OCI-LY7 (cell line): ENCODE data around the gene SLC35F1. TPM values are rescaled to one million over a fixed set of nuclear protein-coding genes. Genes with fewer than 3 reads are reported as not detected.

Source experiments
- BruUV-seq: library from RNA; stranded (reverse); fragments of 400-500 nt; replicated peaks from 2 replicates; lab custom pipeline; 2021; lab: Mats Ljungman, UMichigan
- CTCF ChIA-PET: fragments of 300-600 bp; sonication (Branson Sonifier 250); formaldehyde crosslinking; loops from one replicate; lab custom pipeline; 2022; ENCODE audit warnings: antibody characterized with exemption; ENCODE audit not compliant: unreplicated experiment; lab: Charles Lee
- POLR2A ChIA-PET: fragments of 300-600 bp; sonication (Branson Sonifier 250); formaldehyde crosslinking; loops from one replicate; lab custom pipeline; 2022; ENCODE audit warnings: antibody characterized with exemption; lab: Charles Lee
- DNase-seq: peaks from one replicate; pipeline ENCODE4 v3.0.0-alpha.2; 2015; ENCODE audit warnings: low spot score
- H2AFZ ChIP-seq: fragments of 200-600 bp; sonication (generic), shearing (Covaris generic); 2 replicates; pipeline ENCODE4 v1.6.1; 2014; ENCODE audit warnings: mild to moderate bottlenecking, antibody characterized with exemption, low read length, moderate library complexity
- H3K27ac ChIP-seq: fragments of 200-600 bp; sonication (generic); 2 replicates; pipeline ENCODE4 v1.5.1; 2014; ENCODE audit warnings: mixed run types, low read depth, mild to moderate bottlenecking, moderate library complexity, low read length, inconsistent platforms; ENCODE audit not compliant: poor library complexity, severe bottlenecking
- H3K36me3 ChIP-seq: fragments of 200-600 bp; sonication (generic); 2 replicates; pipeline ENCODE4 v1.6.1; 2014; ENCODE audit warnings: mild to moderate bottlenecking, antibody characterized with exemption, low read length, moderate library complexity, mixed read lengths; ENCODE audit not compliant: insufficient read depth
- H3K4me1 ChIP-seq: fragments of 200-600 bp; sonication (generic); 2 replicates; pipeline ENCODE4 v1.5.1; 2014; ENCODE audit warnings: mild to moderate bottlenecking, low read length; ENCODE audit not compliant: insufficient read depth, poor library complexity, severe bottlenecking
- H3K4me2 ChIP-seq: fragments of 200-600 bp; sonication (generic); 2 replicates; pipeline ENCODE4 v1.6.1; 2014; ENCODE audit warnings: mild to moderate bottlenecking, low read length
- H3K4me3 ChIP-seq: fragments of 200-600 bp; sonication (generic); 2 replicates; pipeline ENCODE4 v1.5.1; 2014; ENCODE audit warnings: mild to moderate bottlenecking, low read depth, low read length; ENCODE audit not compliant: poor library complexity, severe bottlenecking
- H3K79me2 ChIP-seq: fragments of 200-600 bp; sonication (generic); 2 replicates; pipeline ENCODE4 v1.6.1; 2016; ENCODE audit warnings: low read depth, mild to moderate bottlenecking, low read length, moderate library complexity, mixed read lengths; ENCODE audit not compliant: insufficient read depth
- H3K9me2 ChIP-seq: fragments of 200-600 bp; sonication (generic); 2 replicates; pipeline ENCODE4 v1.6.1; 2016; ENCODE audit warnings: mild to moderate bottlenecking, low read length, mixed read lengths; ENCODE audit not compliant: insufficient read depth
- H3K9me3 ChIP-seq: fragments of 200-600 bp; sonication (generic); 2 replicates; pipeline ENCODE4 v1.6.1; 2014; ENCODE audit warnings: mild to moderate bottlenecking, mixed run types, low read length, mixed read lengths
- H4K20me1 ChIP-seq: fragments of 200-600 bp; sonication (generic); 2 replicates; pipeline ENCODE4 v1.6.1; 2014; ENCODE audit warnings: mild to moderate bottlenecking, antibody characterized with exemption, low read length, moderate library complexity, mixed read lengths; ENCODE audit not compliant: insufficient read depth
- CTCF ChIP-seq: fragments of 200-600 bp; sonication (generic); conservative IDR thresholded peaks from 2 replicates; pipeline ENCODE4 v1.5.1; 2014; ENCODE audit warnings: mild to moderate bottlenecking, antibody characterized with exemption, low read length, moderate library complexity, mixed read lengths
- EZH2phosphoT487 ChIP-seq: fragments of 200-600 bp; sonication (generic); IDR thresholded peaks from 2 replicates; pipeline ENCODE4 v1.6.1; 2018; ENCODE audit warnings: low read depth, borderline replicate concordance, mild to moderate bottlenecking, mixed run types, antibody characterized with exemption, low read length, moderate library complexity, mixed read lengths
- intact Hi-C: fragments of 100-400 bp; cut with micrococcal nuclease; formaldehyde crosslinking; loops from one replicate; pipeline ENCODE4 v1.10.0; 2022; ENCODE audit not compliant: unreplicated experiment
- total RNA-seq, 2 experiments: library from RNA; depleted of rRNA in 1 of 2; stranded (reverse); fragments of >200 nt in 1 of 2; shearing (Covaris generic) in 1 of 2; gene quantifications; 2 replicates each; pipeline ENCODE4 v1.2.3, GENCODE V29; 2014 to 2022

SLC35F1 gene
- total RNA-seq, 2 experiments from 2014 or later = 0.03 TPM; not detected in 1

- intact Hi-C loops = no loop called here
- H2AFZ ChIP-seq = no peak overlapping the region
- no peaks in the 10 kb centered on the region for H3K9me3 ChIP-seq
- CTCF ChIA-PET = no interaction called here
- no peaks in the 10 kb centered on the region for H3K4me1 ChIP-seq
- H3K36me3 ChIP-seq = no peaks in the 10 kb centered on the region
- no peak overlapping the region for H3K4me3 ChIP-seq
- no peak for TF ChIP-seq CTCF
- no peak for TF ChIP-seq EZH2phosphoT487
- H3K4me2 ChIP-seq = no peak overlapping the region
- H3K27ac ChIP-seq = no peak overlapping the region
- no peaks in the 10 kb centered on the region for H3K9me2 ChIP-seq
- H4K20me1 ChIP-seq = no peaks in the 10 kb centered on the region
- no TSS peak for BruUV-seq
- H3K79me2 ChIP-seq = no peaks in the 10 kb centered on the region
- POLR2A ChIA-PET = no interaction called here
- no peak for DNase-seq
Observed at GRCh38 chr6:118198746-118199145, 291.7 kb downstream of the SLC35F1 start.

GRCh38 chr6:118200160-118200559 is 293.1 kb downstream of the SLC35F1 start:
- no peaks in the 10 kb centered on the region for H3K4me1 ChIP-seq
- H3K79me2 ChIP-seq = no peaks in the 10 kb centered on the region
- H3K9me3 ChIP-seq = no peaks in the 10 kb centered on the region
- H3K27ac ChIP-seq = no peak overlapping the region
- H3K4me2 ChIP-seq = no peak overlapping the region
- intact Hi-C loops = no loop called here
- POLR2A ChIA-PET = no interaction called here
- no peak overlapping the region for H3K4me3 ChIP-seq
- H2AFZ ChIP-seq = no peak overlapping the region
- no peaks in the 10 kb centered on the region for H4K20me1 ChIP-seq
- no peak for TF ChIP-seq EZH2phosphoT487
- CTCF ChIA-PET = no interaction called here
- no peak for DNase-seq
- no peaks in the 10 kb centered on the region for H3K9me2 ChIP-seq
- no TSS peak for BruUV-seq
- H3K36me3 ChIP-seq = no peaks in the 10 kb centered on the region

- TF ChIP-seq EZH2phosphoT487 (no peak), CTCF (no peak)
- BruUV-seq = no TSS peak
- Histone ChIP-seq H3K4me3 (no peak overlapping the region), H3K79me2 (no peaks in the 10 kb centered on the region), H3K36me3 (no peaks in the 10 kb centered on the region), H3K27ac (no peak overlapping the region), H3K9me3 (no peaks in the 10 kb centered on the region), H3K4me2 (no peak overlapping the region), H4K20me1 (no peaks in the 10 kb centered on the region), H3K4me1 (no peaks in the 10 kb centered on the region), H3K9me2 (no peaks in the 10 kb centered on the region), H2AFZ (no peak overlapping the region)
- no peak for DNase-seq
- POLR2A ChIA-PET = no interaction called here
- CTCF ChIA-PET = no interaction called here
- intact Hi-C loops = no loop called here
Observed at GRCh38 chr6:118202517-118202916, 295.5 kb downstream of the SLC35F1 start.
